H1 (cell line): Measurements from ENCODE around the gene SLC4A8. TPM values are rescaled to one million over a fixed set of nuclear protein-coding genes. Genes with fewer than 3 reads are reported as not detected.

ENCODE experiments used
- CTCF ChIA-PET: fragments of 300-600 bp; sonication (Branson Sonifier 250); formaldehyde crosslinking; loops from one replicate; lab custom pipeline; 2021; ENCODE audit not compliant: partially characterized antibody; lab: Charles Lee
- POLR2A ChIA-PET: fragments of 300-600 bp; sonication (Branson Sonifier 250); formaldehyde crosslinking; loops from one replicate; lab custom pipeline; 2021; ENCODE audit warnings: inconsistent platforms; ENCODE audit not compliant: partially characterized antibody; lab: Charles Lee
- DNase-seq, 2 experiments: peaks; one replicate each; pipeline versions ENCODE4 v3.0.0 to v3.0.0-alpha.2; 2010 to 2022; ENCODE audit warnings: low spot score in 2 of 2, low read depth in 1 of 2, mixed read lengths in 1 of 2
- FAIRE-seq: peaks from 2 replicates; lab custom pipeline; 2011; peaks lifted over from hg19 to GRCh38; lab: Jason Lieb, UNC
- H2AFZ ChIP-seq: 2 replicates; pipeline ENCODE4 v1.8.1; 2012; ENCODE audit warnings: low read length, inconsistent platforms
- H2AK5ac ChIP-seq: 2 replicates; pipeline ENCODE4 v1.6.1; 2013; ENCODE audit warnings: low read depth, low read length
- H2BK120ac ChIP-seq: replicated peaks from 2 replicates; pipeline ENCODE3; 2013; ENCODE audit warnings: low read depth, low read length, inconsistent platforms
- H2BK12ac ChIP-seq: 2 replicates; pipeline ENCODE4 v1.6.1; 2013; ENCODE audit warnings: low read depth, low read length
- H2BK15ac ChIP-seq: 2 replicates; pipeline ENCODE4 v1.6.1; 2013; ENCODE audit warnings: low read length
- H2BK20ac ChIP-seq: 2 replicates; pipeline ENCODE4 v1.6.1; 2013; ENCODE audit warnings: low read length
- H2BK5ac ChIP-seq: 2 replicates; pipeline ENCODE4 v1.6.1; 2013; ENCODE audit warnings: low read depth, low read length
- H3K14ac ChIP-seq: 2 replicates; pipeline ENCODE4 v1.6.1; 2013; ENCODE audit warnings: inconsistent platforms; ENCODE audit not compliant: insufficient read length
- H3K18ac ChIP-seq: 2 replicates; pipeline ENCODE4 v1.6.1; 2013; ENCODE audit warnings: low read length; ENCODE audit errors: extremely low read depth
- H3K23ac ChIP-seq: 2 replicates; pipeline ENCODE4 v1.6.1; 2013; ENCODE audit warnings: inconsistent platforms; ENCODE audit not compliant: insufficient read length
- H3K23me2 ChIP-seq: 2 replicates; pipeline ENCODE4 v1.6.1; 2013; ENCODE audit warnings: low read depth, low read length
- H3K27ac ChIP-seq: 2 replicates; pipeline ENCODE4 v1.6.1; 2011; ENCODE audit warnings: low read depth, low read length, inconsistent platforms
- H3K27me3 ChIP-seq, 4 experiments: replicated peaks in 1 of 4; 1 replicate in 1 of 4; 2 replicates in 3 of 4; pipeline versions ENCODE4 v1.6.1 to v1.8.1; 2011 to 2013; ENCODE audit warnings: low read length in 3 of 4, mild to moderate bottlenecking in 3 of 4, inconsistent platforms in 2 of 4, mixed read lengths in 2 of 4, moderate library complexity in 1 of 4; ENCODE audit not compliant: control insufficient read depth in 3 of 4, insufficient read depth in 3 of 4; ENCODE audit errors: extremely low read depth in 1 of 4
- H3K36me3 ChIP-seq, 4 experiments: 2 replicates each; pipeline versions ENCODE4 v1.6.1 to v1.8.1; 2011 to 2013; ENCODE audit warnings: mild to moderate bottlenecking in 4 of 4, low read length in 3 of 4, moderate library complexity in 2 of 4, control low read depth in 1 of 4, inconsistent platforms in 1 of 4; ENCODE audit not compliant: insufficient read depth in 4 of 4, control insufficient read depth in 2 of 4
- H3K4ac ChIP-seq: replicated peaks from 2 replicates; pipeline ENCODE3; 2013; ENCODE audit warnings: low read length, low read depth, mixed read lengths, inconsistent platforms; ENCODE audit not compliant: insufficient read length
- H3K4me1 ChIP-seq, 4 experiments: replicated peaks in 1 of 4; 1 replicate in 1 of 4; 2 replicates in 3 of 4; pipeline versions ENCODE4 v1.6.1 to v1.8.1; 2011 to 2013; ENCODE audit warnings: low read length in 3 of 4, inconsistent platforms in 2 of 4, mixed read lengths in 1 of 4; ENCODE audit not compliant: insufficient read depth in 4 of 4, control insufficient read depth in 3 of 4
- H3K4me2 ChIP-seq, 2 experiments: 2 replicates each; pipeline versions ENCODE4 v1.6.1 to v1.8.1; 2011 to 2013; ENCODE audit warnings: low read depth in 2 of 2, low read length in 2 of 2, control low read depth in 1 of 2, inconsistent platforms in 1 of 2, mild to moderate bottlenecking in 1 of 2; ENCODE audit not compliant: insufficient read depth in 1 of 2
- H3K4me3 ChIP-seq, 4 experiments: fragments of 200-600, 300-600 bp in 1 of 4; sonication (generic), shearing (Covaris generic), sonication (Bioruptor Twin) in 1 of 4; 2 replicates each; pipeline versions ENCODE4 v1.5.1 to v1.8.1; 2011 to 2016; ENCODE audit warnings: low read length in 4 of 4, low read depth in 3 of 4, control low read depth in 2 of 4, inconsistent platforms in 2 of 4, mild to moderate bottlenecking in 2 of 4, mixed read lengths in 1 of 4, moderate library complexity in 1 of 4; ENCODE audit not compliant: insufficient read depth in 2 of 4; ENCODE audit errors: extremely low read depth in 1 of 4
- H3K56ac ChIP-seq: replicated peaks from 2 replicates; pipeline ENCODE3; 2013; ENCODE audit warnings: low read depth, mild to moderate bottlenecking, mixed read lengths, low read length, inconsistent platforms; ENCODE audit not compliant: insufficient read length
- H3K79me1 ChIP-seq: 2 replicates; pipeline ENCODE4 v1.6.1; 2013; ENCODE audit warnings: low read depth, low read length, control low read depth
- H3K79me2 ChIP-seq, 2 experiments: 2 replicates each; pipeline versions ENCODE4 v1.6.1 to v1.8.1; 2012 to 2013; ENCODE audit warnings: low read length in 2 of 2, mild to moderate bottlenecking in 2 of 2, inconsistent platforms in 1 of 2; ENCODE audit not compliant: insufficient read depth in 2 of 2, control insufficient read depth in 1 of 2
- H3K9ac ChIP-seq, 4 experiments: replicated peaks in 1 of 4; 1 replicate in 1 of 4; 2 replicates in 3 of 4; pipeline versions ENCODE4 v1.6.1 to v1.8.1; 2011 to 2013; ENCODE audit warnings: low read depth in 3 of 4, low read length in 3 of 4, control low read depth in 2 of 4, mild to moderate bottlenecking in 2 of 4, moderate library complexity in 2 of 4, inconsistent platforms in 1 of 4; ENCODE audit errors: extremely low read depth in 1 of 4
- H3K9me3 ChIP-seq, 2 experiments: 2 replicates each; pipeline versions ENCODE4 v1.6.1 to v1.8.1; 2012 to 2013; ENCODE audit warnings: mild to moderate bottlenecking in 2 of 2, moderate library complexity in 2 of 2, control low read depth in 1 of 2, inconsistent platforms in 1 of 2, low read depth in 1 of 2, low read length in 1 of 2, mixed read lengths in 1 of 2; ENCODE audit not compliant: insufficient read depth in 2 of 2
- H4K20me1 ChIP-seq, 2 experiments: replicated peaks in 1 of 2; 2 replicates each; pipeline versions ENCODE3 to v1.8.1; 2011 to 2013; ENCODE audit warnings: inconsistent platforms in 2 of 2, low read length in 2 of 2, mild to moderate bottlenecking in 1 of 2; ENCODE audit not compliant: insufficient read depth in 2 of 2, control insufficient read depth in 1 of 2
- H4K5ac ChIP-seq: 2 replicates; pipeline ENCODE4 v1.6.1; 2013; ENCODE audit warnings: low read length, low read depth, mixed read lengths, inconsistent platforms; ENCODE audit not compliant: insufficient read length
- H4K8ac ChIP-seq: 2 replicates; pipeline ENCODE4 v1.8.0; 2013; ENCODE audit warnings: mild to moderate bottlenecking, moderate library complexity, low read length, inconsistent platforms; ENCODE audit not compliant: insufficient read depth; ENCODE audit errors: extremely low read depth
- H4K91ac ChIP-seq: replicated peaks from 2 replicates; pipeline ENCODE3; 2013; ENCODE audit warnings: low read length, mixed read lengths, inconsistent platforms; ENCODE audit not compliant: insufficient read length
- CBX8 ChIP-seq: fragments of 300-800, 300-1000 bp; sonication (generic); IDR thresholded peaks from 2 replicates; pipeline ENCODE4 v1.7.1; 2016; ENCODE audit warnings: low read depth, low read length, borderline replicate concordance
- CHD1 ChIP-seq: IDR thresholded peaks from 2 replicates; pipeline ENCODE4 v1.6.1; 2012; ENCODE audit warnings: low read depth, low read length, improper control_type of control experiment
- FOSL1 ChIP-seq: IDR thresholded peaks from 2 replicates; pipeline ENCODE4 v1.6.1; 2011; ENCODE audit warnings: mild to moderate bottlenecking, low read depth, low read length, moderate library complexity; ENCODE audit not compliant: insufficient read depth
- TBP ChIP-seq: IDR thresholded peaks from 2 replicates; pipeline ENCODE4 v1.6.1; 2011; ENCODE audit warnings: low read depth, low read length, improper control_type of control experiment
- WGBS, 2 experiments: shearing (Covaris generic) in 1 of 2; methylation state at CpG; one replicate each; pipeline versions ENCODE4 v1.1.6 to v1.1.7; 2013 to 2015; ENCODE audit warnings: low lambda C conversion rate in 2 of 2, mixed read lengths in 2 of 2, inconsistent platforms in 1 of 2, low coverage in 1 of 2, missing lambda C conversion rate in 1 of 2; ENCODE audit not compliant: insufficient replicate concordance in 2 of 2, insufficient coverage in 1 of 2, insufficient read length in 1 of 2; ENCODE audit errors: extremely low coverage in 1 of 2, missing lambda C conversion rate in 1 of 2; 5-methylcytosine and 5-hydroxymethylcytosine counted together
- polyA plus RNA-seq, 7 experiments: library from polyadenylated mRNA; depleted of rRNA in 3 of 7; stranded (reverse) in 5 of 7; unstranded in 2 of 7; fragments of >200 nt in 5 of 7; fragments of 200-250 nt in 2 of 7; gene quantifications; 1 replicate in 5 of 7; 2 replicates in 1 of 7; 4 replicates in 1 of 7; pipeline versions ENCODE4 v1.2.1 to v1.2.3, GENCODE V29; 2011 to 2013; ENCODE audit warnings: missing spikeins in 2 of 7, mixed read lengths in 2 of 7
- total RNA-seq: library from RNA; stranded (reverse); fragmentation: NEBNext Ultra II Directional; extraction: Animal tissue kit (Norgen Biotek cat#: 25700); gene quantifications from 2 replicates; pipeline ENCODE4 v1.2.1, GENCODE V29; 2021
- TF ChIP-seq, protein P1 (sequence below): IDR thresholded peaks from 2 replicates; pipeline ENCODE4 v1.6.1; 2011; ENCODE audit warnings: low read depth, mild to moderate bottlenecking, low read length; ENCODE audit not compliant: insufficient read depth

SLC4A8 gene
- total and polyA plus RNA-seq, 2 of the 8 experiments (the other 6 are each of a cell fraction or from before 2014, with no cell fraction given) = 11.2 to 13.4 TPM

DNA sequence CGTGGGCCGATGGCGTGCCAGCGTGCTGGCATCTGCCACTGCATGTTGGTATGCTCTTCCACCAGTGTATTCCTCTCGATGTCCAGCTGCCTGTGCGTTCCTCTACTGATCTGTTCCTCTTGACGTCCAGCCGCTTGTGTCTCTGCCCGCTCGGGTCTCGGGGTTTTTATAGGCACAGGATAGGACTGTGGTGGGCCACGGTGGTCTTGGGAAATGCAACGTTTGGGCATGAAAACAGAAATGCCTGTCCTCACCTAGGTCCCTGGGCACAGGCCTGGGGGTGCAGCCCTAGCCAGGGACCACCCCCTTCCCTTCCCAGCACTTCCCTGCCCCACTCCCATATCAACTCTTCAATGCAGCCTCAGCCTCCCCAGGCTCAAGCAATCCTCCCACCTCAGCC lies 23.1 kb upstream of the SLC4A8 start:
- Histone ChIP-seq H3K79me2 (no peaks in the 10 kb centered on the region), H3K4me3 (no peak overlapping the region), H2AK5ac (no peak overlapping the region), H3K27me3 (no peaks in the 10 kb centered on the region), H3K18ac (no peak overlapping the region), H3K56ac (no peak overlapping the region), H3K14ac (no peak overlapping the region), H2BK5ac (no peak overlapping the region), H3K9ac (no peak overlapping the region), H3K4me1 (no peaks in the 10 kb centered on the region; a peak in 1 of 7 replicates), H2AFZ (no peak overlapping the region), H4K91ac (no peak overlapping the region), H4K8ac (no peak overlapping the region), H3K36me3 (no peaks in the 10 kb centered on the region), H4K20me1 (no peaks in the 10 kb centered on the region), H2BK20ac (no peak overlapping the region), H3K4me2 (no peak overlapping the region), H3K4ac (no peak overlapping the region), H3K23ac (no peak overlapping the region), H2BK120ac (no peak overlapping the region), H4K5ac (no peak overlapping the region)
- DNase-seq = no peak
- no peak for FAIRE-seq
- CTCF ChIA-PET = interaction anchor here (0.7 to 2.3 kb wide), 7 partner anchors 17 to 130 kb away, joined by 3 to 6 read pairs (median 4); no protein-coding TSS in a partner anchor
- POLR2A ChIA-PET = interaction anchor here (0.9 to 1.2 kb wide), 2 partner anchors 9 to 19 kb away, joined by 3 read pairs; no protein-coding TSS in a partner anchor
- TF ChIP-seq CHD1 (no peak), CBX8 (no peak), FOSL1 (no peak), TBP (no peak)
- TF ChIP-seq, protein P1, sequence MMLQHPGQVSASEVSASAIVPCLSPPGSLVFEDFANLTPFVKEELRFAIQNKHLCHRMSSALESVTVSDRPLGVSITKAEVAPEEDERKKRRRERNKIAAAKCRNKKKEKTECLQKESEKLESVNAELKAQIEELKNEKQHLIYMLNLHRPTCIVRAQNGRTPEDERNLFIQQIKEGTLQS = no peak
- TF ChIP-seq, all 59 proteins: peak for 0
- Histone ChIP-seq H3K79me1 (no peaks in the 10 kb centered on the region), H2BK15ac (no peak overlapping the region), H3K9me3 (no peaks in the 10 kb centered on the region), H2BK12ac (no peak overlapping the region), H3K27ac (no peak overlapping the region), H3K23me2 (no peaks in the 10 kb centered on the region)
- 95% methylated on average over 13 of the region's 13 CpGs; no CpG with 5 or more reads in 1 of the 2 experiments for WGBS, 2 experiments
